Neuronal stem cell (in vitro differentiated cells): ENCODE results near the gene PRICKLE1.
"Not testable (repeated sequence)": the region's sequence is repeated elsewhere in the genome, so short reads cannot be mapped to it uniquely, and the experiment has no call there.

Experiments
- DNase-seq: peaks from one replicate; pipeline ENCODE4 v3.0.0-alpha.2; 2013; ENCODE audit warnings: low spot score
- H2AFZ ChIP-seq: one replicate; pipeline ENCODE4 v1.6.1; 2013; ENCODE audit warnings: mild to moderate bottlenecking, low read length, inconsistent platforms
- H2AK5ac ChIP-seq: 2 replicates; pipeline ENCODE4 v1.6.1; 2013; ENCODE audit warnings: low read depth, mild to moderate bottlenecking, inconsistent platforms, low read length, moderate library complexity, mixed read lengths
- H2BK120ac ChIP-seq: 2 replicates; pipeline ENCODE4 v1.6.1; 2013; ENCODE audit warnings: low read depth, mild to moderate bottlenecking, inconsistent platforms, low read length, moderate library complexity, mixed read lengths
- H2BK12ac ChIP-seq: one replicate; pipeline ENCODE4 v1.6.1; 2013; ENCODE audit warnings: low read length, inconsistent platforms
- H2BK15ac ChIP-seq: 2 replicates; pipeline ENCODE4 v1.6.1; 2013; ENCODE audit warnings: mild to moderate bottlenecking, low read length, inconsistent platforms, mixed read lengths
- H2BK5ac ChIP-seq: one replicate; pipeline ENCODE4 v1.6.1; 2013; ENCODE audit warnings: inconsistent platforms, mild to moderate bottlenecking, low read length, moderate library complexity
- H3K14ac ChIP-seq: one replicate; pipeline ENCODE4 v1.6.1; 2013; ENCODE audit warnings: low read length, inconsistent platforms
- H3K18ac ChIP-seq: 2 replicates; pipeline ENCODE4 v1.6.1; 2013; ENCODE audit warnings: low read length, inconsistent platforms
- H3K23ac ChIP-seq: 2 replicates; pipeline ENCODE4 v1.6.1; 2013; ENCODE audit warnings: low read depth, mild to moderate bottlenecking, mixed read lengths, low read length, inconsistent platforms; ENCODE audit not compliant: poor library complexity
- H3K27ac ChIP-seq: replicated peaks from 3 replicates; pipeline ENCODE4 v1.5.1; 2013; ENCODE audit warnings: low read length, inconsistent platforms
- H3K27me3 ChIP-seq, 3 experiments: 2 replicates each; pipeline ENCODE4 v1.6.1; 2013; ENCODE audit warnings: low read length in 3 of 3, mild to moderate bottlenecking in 2 of 3, inconsistent platforms in 1 of 3, low read depth in 1 of 3, mixed read lengths in 1 of 3, moderate library complexity in 1 of 3; ENCODE audit not compliant: control insufficient read depth in 3 of 3, insufficient read depth in 3 of 3
- H3K36me3 ChIP-seq, 2 donors: replicated peaks in 1 of 2; 2 replicates each; pipeline ENCODE4 v1.6.1; 2013; ENCODE audit warnings: low read length in 2 of 2; ENCODE audit not compliant: control insufficient read depth in 2 of 2, insufficient read depth in 2 of 2
- H3K4ac ChIP-seq: 2 replicates; pipeline ENCODE4 v1.6.1; 2013; ENCODE audit warnings: inconsistent platforms, mild to moderate bottlenecking, low read length, moderate library complexity
- H3K4me1 ChIP-seq, 2 donors: 1 replicate in 1 of 2; 2 replicates in 1 of 2; pipeline ENCODE4 v1.6.1; 2013; ENCODE audit warnings: low read length in 2 of 2, low read depth in 1 of 2; ENCODE audit not compliant: control insufficient read depth in 2 of 2, insufficient read depth in 1 of 2
- H3K4me2 ChIP-seq: one replicate; pipeline ENCODE4 v1.6.1; 2013; ENCODE audit warnings: mild to moderate bottlenecking, low read length, inconsistent platforms; ENCODE audit not compliant: insufficient read depth, poor library complexity, severe bottlenecking
- H3K4me3 ChIP-seq, 2 donors: 2 replicates each; pipeline ENCODE4 v1.5.1; 2013; ENCODE audit warnings: low read length in 2 of 2, mild to moderate bottlenecking in 2 of 2, inconsistent platforms in 1 of 2, moderate library complexity in 1 of 2
- H3K79me1 ChIP-seq: one replicate; pipeline ENCODE4 v1.6.1; 2013; ENCODE audit warnings: low read depth, mild to moderate bottlenecking, inconsistent platforms, low read length, moderate library complexity
- H3K9ac ChIP-seq: one replicate; pipeline ENCODE4 v1.6.1; 2013; ENCODE audit warnings: mild to moderate bottlenecking, low read depth, low read length, inconsistent platforms; ENCODE audit not compliant: poor library complexity
- H3K9me3 ChIP-seq, 2 donors: replicated peaks in 1 of 2; 2 replicates each; pipeline versions ENCODE3 to v1.6.1; 2013; ENCODE audit warnings: low read length in 2 of 2, mild to moderate bottlenecking in 2 of 2, inconsistent platforms in 1 of 2, low read depth in 1 of 2, mixed read lengths in 1 of 2, moderate library complexity in 1 of 2; ENCODE audit not compliant: control insufficient read depth in 2 of 2, insufficient read depth in 1 of 2
- H4K8ac ChIP-seq: one replicate; pipeline ENCODE4 v1.6.1; 2013; ENCODE audit warnings: low read depth, mild to moderate bottlenecking, inconsistent platforms, low read length, moderate library complexity
- H4K91ac ChIP-seq: one replicate; pipeline ENCODE4 v1.6.1; 2013; ENCODE audit warnings: low read length, low read depth, mild to moderate bottlenecking, inconsistent platforms; ENCODE audit not compliant: poor library complexity
- WGBS, 2 donors: extraction: QIAGEN DNeasy Blood & Tissue Kit; methylation state at CpG; one replicate each; pipeline ENCODE4 v1.1.7; 2013; ENCODE audit warnings: missing lambda C conversion rate in 2 of 2, mixed read lengths in 1 of 2; ENCODE audit not compliant: insufficient read length in 2 of 2, insufficient replicate concordance in 1 of 2; ENCODE audit errors: extremely low coverage in 2 of 2; 5-methylcytosine and 5-hydroxymethylcytosine counted together

PRICKLE1 gene

GRCh38 chr12:42550800-42551199 lies 38.7 kb downstream of the PRICKLE1 start:
- Histone ChIP-seq H3K18ac (no peak overlapping the region), H3K9ac (no peak overlapping the region), H3K27me3 (no peaks in the 10 kb centered on the region), H2AK5ac (no peak overlapping the region), H3K27ac (no peak overlapping the region), H2BK5ac (no peak overlapping the region), H3K4me1 (peaks cover 0 to 3% of the 10 kb centered on the region in 2 donors), H3K9me3 (no peaks in the 10 kb centered on the region), H3K4ac (no peak overlapping the region), H3K79me1 (no peaks in the 10 kb centered on the region), H3K14ac (no peak overlapping the region), H2AFZ (no peak overlapping the region), H2BK15ac (no peak overlapping the region), H3K4me2 (no peak overlapping the region), H4K8ac (no peak overlapping the region), H3K36me3 (no peaks in the 10 kb centered on the region), H2BK120ac (no peak overlapping the region), H3K4me3 (no peak overlapping the region), H3K23ac (no peak overlapping the region), H4K91ac (no peak overlapping the region), H2BK12ac (no peak overlapping the region)
- no peak for DNase-seq

DNA sequence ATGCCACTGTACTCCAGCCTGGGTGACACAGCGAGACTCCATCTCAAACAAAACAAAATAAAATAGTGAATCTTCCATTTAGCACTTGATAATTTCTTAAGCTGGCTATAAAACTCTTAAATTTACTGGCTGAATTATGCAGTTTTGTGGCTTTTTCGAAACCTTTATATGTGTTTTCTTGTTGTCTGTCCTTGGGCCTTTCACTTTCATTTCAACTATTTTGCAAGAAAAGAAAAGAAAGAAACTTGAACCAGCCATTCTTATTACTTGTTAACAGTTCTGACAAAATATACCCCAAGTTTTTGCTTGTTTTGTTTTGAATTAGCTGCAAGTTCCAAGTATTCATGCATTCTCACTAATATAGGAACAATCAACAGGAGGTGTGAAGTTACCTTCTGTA lies 42.8 kb downstream of the PRICKLE1 start:
- Histone ChIP-seq H3K36me3 (no peaks in the 10 kb centered on the region), H3K9ac (no peak overlapping the region), H3K18ac (no peak overlapping the region), H2AFZ (no peak overlapping the region), H3K4me1 (peaks cover 0 to 3% of the 10 kb centered on the region in 2 donors), H2BK120ac (no peak overlapping the region), H2BK15ac (no peak overlapping the region), H2AK5ac (no peak overlapping the region), H3K9me3 (no peaks in the 10 kb centered on the region), H2BK12ac (no peak overlapping the region), H3K14ac (no peak overlapping the region), H3K27ac (no peak overlapping the region), H3K79me1 (no peaks in the 10 kb centered on the region), H3K27me3 (no peaks in the 10 kb centered on the region), H3K23ac (no peak overlapping the region), H3K4me2 (no peak overlapping the region), H3K4ac (no peak overlapping the region), H4K8ac (no peak overlapping the region), H4K91ac (no peak overlapping the region), H3K4me3 (no peak overlapping the region), H2BK5ac (no peak overlapping the region)
- DNase-seq, result no peak
- WGBS, 2 donors, result no CpG with 5 or more reads among the region's 2 CpGs

DNA sequence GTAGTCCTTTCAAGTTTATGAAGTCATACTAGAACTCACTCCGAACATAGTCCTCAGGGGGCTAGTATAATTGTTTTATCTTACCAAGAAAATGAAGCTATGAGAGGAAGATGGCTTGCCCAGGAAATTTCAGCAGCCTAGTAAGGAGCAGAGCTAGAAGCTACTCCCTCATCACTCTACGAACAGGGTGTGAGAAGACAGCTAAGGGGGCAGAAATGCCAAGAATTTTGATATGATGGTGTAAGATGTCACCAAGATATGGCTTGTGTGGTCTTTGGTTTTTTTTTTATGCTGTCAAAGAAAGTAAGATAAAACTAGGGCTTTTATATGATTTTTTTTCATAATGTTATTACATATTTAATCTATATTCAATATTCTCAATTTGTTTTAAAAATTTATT lies 47.6 kb downstream of the PRICKLE1 start:
- H3K9me3 ChIP-seq, result no peaks in the 10 kb centered on the region
- no peaks in the 10 kb centered on the region for H3K79me1 ChIP-seq
- no peak overlapping the region for H3K4me3 ChIP-seq
- no peak overlapping the region for H2AK5ac ChIP-seq
- H3K4me1 ChIP-seq, result peaks cover 0 to 3% of the 10 kb centered on the region in 2 donors
- WGBS, 2 donors, result no CpG with 5 or more reads among the region's 2 CpGs
- no peak overlapping the region for H2BK15ac ChIP-seq
- H3K18ac ChIP-seq, result no peak overlapping the region
- no peak overlapping the region for H3K4me2 ChIP-seq
- H3K36me3 ChIP-seq, result no peaks in the 10 kb centered on the region
- no peak overlapping the region for H4K91ac ChIP-seq
- no peaks in the 10 kb centered on the region for H3K27me3 ChIP-seq
- H2BK12ac ChIP-seq, result no peak overlapping the region
- no peak overlapping the region for H3K23ac ChIP-seq
- H3K27ac ChIP-seq, result no peak overlapping the region
- no peak for DNase-seq
- no peak overlapping the region for H3K9ac ChIP-seq
- H2AFZ ChIP-seq, result no peak overlapping the region
- no peak overlapping the region for H2BK120ac ChIP-seq
- no peak overlapping the region for H2BK5ac ChIP-seq
- H3K4ac ChIP-seq, result no peak overlapping the region
- no peak overlapping the region for H4K8ac ChIP-seq
- H3K14ac ChIP-seq, result no peak overlapping the region

DNA sequence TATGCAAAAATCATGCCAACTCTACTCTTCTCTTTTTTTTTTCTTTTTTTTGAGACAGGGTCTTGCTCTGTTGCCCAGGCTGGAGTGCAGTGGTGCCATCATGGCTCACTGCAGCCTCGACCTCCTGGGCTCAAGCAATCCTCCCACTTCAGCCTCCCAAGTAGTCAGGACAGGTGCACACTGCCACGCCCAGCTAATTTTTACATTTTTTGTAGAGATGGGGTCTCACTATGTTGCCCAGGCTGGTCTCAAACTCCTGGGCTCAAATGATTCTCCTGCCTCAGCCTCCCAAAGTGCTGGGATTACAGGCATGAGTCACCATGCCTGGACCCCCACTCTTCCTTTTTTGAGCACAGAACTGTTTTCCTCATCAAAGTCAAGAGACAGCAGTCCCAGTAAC lies 48.2 kb downstream of the PRICKLE1 start:
- H3K4me3 ChIP-seq, H3K4me1 ChIP-seq, H3K14ac ChIP-seq, H2BK12ac ChIP-seq, H3K4me2 ChIP-seq, DNase-seq, H3K18ac ChIP-seq, H2BK15ac ChIP-seq, H3K4ac ChIP-seq, H3K9me3 ChIP-seq, H4K91ac ChIP-seq, H4K8ac ChIP-seq, H3K27me3 ChIP-seq, H3K79me1 ChIP-seq, H3K9ac ChIP-seq, H3K23ac ChIP-seq, H2AFZ ChIP-seq, H3K36me3 ChIP-seq, H3K27ac ChIP-seq, H2BK120ac ChIP-seq, H2BK5ac ChIP-seq, H2AK5ac ChIP-seq: not testable (repeated sequence)
- no CpG with 5 or more reads among the region's 2 CpGs for WGBS, 2 donors
